Mesendoderm (in vitro differentiated cells): ENCODE data around the gene NNT.

Experiments used
- DNase-seq: peaks from one replicate; pipeline ENCODE4 v3.0.0; 2013
- H2AK5ac ChIP-seq: 2 replicates; pipeline ENCODE4 v1.6.1; 2013; ENCODE audit warnings: low read length, inconsistent platforms
- H2BK120ac ChIP-seq: 2 replicates; pipeline ENCODE4 v1.6.1; 2013; ENCODE audit warnings: low read depth, mild to moderate bottlenecking, low read length, moderate library complexity, mixed read lengths
- H2BK15ac ChIP-seq: replicated peaks from 2 replicates; pipeline ENCODE4 v1.6.1; 2013; ENCODE audit warnings: low read depth, mild to moderate bottlenecking, moderate library complexity
- H2BK5ac ChIP-seq: 2 replicates; pipeline ENCODE4 v1.6.1; 2013; ENCODE audit warnings: low read length, inconsistent platforms
- H3K18ac ChIP-seq: 2 replicates; pipeline ENCODE4 v1.6.1; 2013; ENCODE audit warnings: mild to moderate bottlenecking, low read length, mixed read lengths
- H3K23ac ChIP-seq: one replicate; pipeline ENCODE4 v1.6.1; 2013; ENCODE audit warnings: low read length
- H3K27ac ChIP-seq: 2 replicates; pipeline ENCODE4 v1.5.1; 2013; ENCODE audit warnings: low read depth, mild to moderate bottlenecking, inconsistent platforms, low read length, moderate library complexity
- H3K27me3 ChIP-seq: 2 replicates; pipeline ENCODE4 v1.6.1; 2013; ENCODE audit warnings: low read length, control low read depth, mild to moderate bottlenecking, inconsistent platforms; ENCODE audit not compliant: insufficient read depth, poor library complexity
- H3K36me3 ChIP-seq: 2 replicates; pipeline ENCODE4 v1.6.1; 2013; ENCODE audit warnings: low read length, inconsistent platforms; ENCODE audit not compliant: control insufficient read depth, insufficient read depth
- H3K4ac ChIP-seq: one replicate; pipeline ENCODE4 v1.6.1; 2013; ENCODE audit warnings: low read depth, mild to moderate bottlenecking, low read length, moderate library complexity
- H3K4me1 ChIP-seq: 2 replicates; pipeline ENCODE4 v1.6.1; 2013; ENCODE audit warnings: low read depth, low read length, inconsistent platforms; ENCODE audit not compliant: control insufficient read depth
- H3K4me2 ChIP-seq: 2 replicates; pipeline ENCODE4 v1.6.1; 2013; ENCODE audit warnings: low read length
- H3K4me3 ChIP-seq: 2 replicates; pipeline ENCODE4 v1.5.1; 2013; ENCODE audit warnings: mild to moderate bottlenecking, low read length
- H3K56ac ChIP-seq: one replicate; pipeline ENCODE4 v1.6.1; 2013; ENCODE audit warnings: low read length
- H3K79me1 ChIP-seq: 2 replicates; pipeline ENCODE4 v1.6.1; 2013; ENCODE audit warnings: low read length, inconsistent platforms
- H3K79me2 ChIP-seq: 2 replicates; pipeline ENCODE4 v1.6.1; 2013; ENCODE audit warnings: mild to moderate bottlenecking, low read length; ENCODE audit not compliant: control insufficient read depth, insufficient read depth
- H3K9ac ChIP-seq: 2 replicates; pipeline ENCODE4 v1.6.1; 2013; ENCODE audit warnings: low read length, inconsistent platforms
- H4K5ac ChIP-seq: one replicate; pipeline ENCODE4 v1.6.1; 2013; ENCODE audit warnings: low read length
- H4K8ac ChIP-seq: one replicate; pipeline ENCODE4 v1.6.1; 2013; ENCODE audit warnings: low read depth, mild to moderate bottlenecking, control low read depth, low read length, moderate library complexity
- WGBS: extraction: QIAGEN DNeasy Blood & Tissue Kit; methylation state at CpG from one replicate; pipeline ENCODE4 v1.1.7; 2013; ENCODE audit warnings: low lambda C conversion rate, missing lambda C conversion rate; ENCODE audit not compliant: insufficient coverage; ENCODE audit errors: extremely low coverage; 5-methylcytosine and 5-hydroxymethylcytosine counted together

The NNT gene

DNA sequence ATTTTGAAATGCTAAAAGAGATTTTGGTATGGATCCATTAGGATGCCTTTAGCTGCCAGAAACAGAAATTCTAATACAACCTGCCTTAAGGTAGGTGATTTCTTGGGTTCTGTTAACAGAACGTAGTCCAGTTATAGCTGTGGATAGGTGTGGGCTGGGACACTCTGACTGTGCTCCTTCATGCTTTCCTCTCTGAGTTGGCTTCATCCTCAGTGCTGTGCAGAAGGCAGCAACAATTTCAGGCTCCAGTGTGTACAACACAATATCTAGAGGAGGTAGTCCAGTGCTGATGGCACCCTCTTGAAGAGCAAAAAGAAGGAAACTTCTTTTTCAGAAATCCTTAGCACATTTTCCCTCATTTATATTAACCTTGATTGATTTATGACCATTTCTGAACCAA lies 34.4 kb downstream of the NNT start:
- Histone ChIP-seq H3K36me3 (no peaks in the 10 kb centered on the region), H4K5ac (no peak overlapping the region), H3K27ac (no peak overlapping the region), H3K4me2 (no peak overlapping the region), H2AK5ac (no peak overlapping the region), H3K27me3 (peaks cover 1% of the 10 kb centered on the region), H3K79me1 (no peaks in the 10 kb centered on the region), H3K4me3 (no peak overlapping the region), H3K56ac (no peak overlapping the region), H3K18ac (no peak overlapping the region), H2BK5ac (no peak overlapping the region), H3K4me1 (peaks cover 2% of the 10 kb centered on the region), H2BK15ac (no peak overlapping the region), H3K23ac (no peak overlapping the region), H3K9ac (no peak overlapping the region), H4K8ac (no peak overlapping the region), H2BK120ac (no peak overlapping the region), H3K4ac (no peak overlapping the region), H3K79me2 (no peaks in the 10 kb centered on the region)
- no peak for DNase-seq
- no CpG with 5 or more reads among the region's 1 CpG for WGBS

DNA sequence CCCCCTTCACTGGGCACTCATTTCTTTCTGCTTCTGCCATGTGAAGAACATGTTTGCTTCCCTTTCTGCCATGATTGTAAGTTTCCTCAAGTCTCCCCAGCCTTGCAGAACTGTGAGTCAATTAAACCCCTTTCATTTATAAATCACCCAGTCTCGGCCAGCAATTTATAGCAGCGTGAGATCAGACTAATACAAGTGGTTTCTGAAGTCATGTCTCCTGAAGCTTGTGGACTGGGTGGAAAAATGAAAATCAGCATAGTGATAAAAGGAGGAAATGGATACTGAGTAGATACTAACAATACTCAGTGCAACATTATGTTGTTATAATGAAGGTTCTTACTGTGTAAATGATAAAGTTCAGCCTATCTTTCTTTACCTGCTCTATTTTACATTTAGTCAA lies 35.1 kb downstream of the NNT start:
- DNase-seq, result no peak
- H2BK5ac ChIP-seq, result no peak overlapping the region

DNA sequence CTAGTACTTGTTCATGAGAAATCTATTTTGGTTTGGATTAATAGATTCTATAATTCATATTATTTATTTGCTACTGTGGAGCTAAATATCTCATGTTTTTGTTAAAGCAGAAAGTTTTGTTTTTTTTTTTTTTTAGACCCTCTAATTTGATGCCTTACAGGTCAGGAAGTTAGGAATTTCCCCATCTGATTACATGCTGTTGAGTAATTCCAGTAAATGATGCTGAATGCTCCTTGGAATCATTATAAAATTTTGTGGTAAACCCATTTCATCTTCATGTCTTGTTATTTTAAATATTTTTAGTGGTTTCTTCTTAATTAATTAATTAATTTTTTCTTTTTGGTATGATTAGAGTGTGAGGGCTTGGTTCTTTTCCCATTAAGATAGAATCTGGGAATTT lies 35.6 kb downstream of the NNT start:
- no peak for DNase-seq
- Histone ChIP-seq H3K79me2 (no peaks in the 10 kb centered on the region), H3K18ac (no peak overlapping the region), H2BK5ac (no peak overlapping the region), H2BK15ac (no peak overlapping the region), H3K27ac (no peak overlapping the region), H2AK5ac (no peak overlapping the region), H3K23ac (no peak overlapping the region), H3K9ac (no peak overlapping the region), H3K4ac (no peak overlapping the region), H3K4me1 (no peaks in the 10 kb centered on the region), H3K36me3 (no peaks in the 10 kb centered on the region), H2BK120ac (no peak overlapping the region), H3K4me3 (no peak overlapping the region), H3K27me3 (peaks cover 1% of the 10 kb centered on the region), H3K79me1 (no peaks in the 10 kb centered on the region), H3K4me2 (no peak overlapping the region), H4K8ac (no peak overlapping the region), H3K56ac (no peak overlapping the region), H4K5ac (no peak overlapping the region)

More for the DNA sequence above, 35.1 kb downstream of the NNT start:
- no peak overlapping the region for H3K9ac ChIP-seq
- H2BK15ac ChIP-seq, result no peak overlapping the region
- H4K8ac ChIP-seq, result no peak overlapping the region
- H3K18ac ChIP-seq, result no peak overlapping the region
- H3K23ac ChIP-seq, result no peak overlapping the region
- H3K79me2 ChIP-seq, result no peaks in the 10 kb centered on the region
- H2AK5ac ChIP-seq, result no peak overlapping the region
- H3K4me1 ChIP-seq, result no peaks in the 10 kb centered on the region
- no CpG with 5 or more reads among the region's 2 CpGs for WGBS
- no peak overlapping the region for H3K4me3 ChIP-seq
- H3K4ac ChIP-seq, result no peak overlapping the region
- H2BK120ac ChIP-seq, result no peak overlapping the region
- H3K56ac ChIP-seq, result no peak overlapping the region
- H4K5ac ChIP-seq, result no peak overlapping the region
- no peaks in the 10 kb centered on the region for H3K79me1 ChIP-seq
- H3K27ac ChIP-seq, result no peak overlapping the region
- no peak overlapping the region for H3K4me2 ChIP-seq
- H3K36me3 ChIP-seq, result no peaks in the 10 kb centered on the region
- peaks cover 1% of the 10 kb centered on the region for H3K27me3 ChIP-seq

DNA sequence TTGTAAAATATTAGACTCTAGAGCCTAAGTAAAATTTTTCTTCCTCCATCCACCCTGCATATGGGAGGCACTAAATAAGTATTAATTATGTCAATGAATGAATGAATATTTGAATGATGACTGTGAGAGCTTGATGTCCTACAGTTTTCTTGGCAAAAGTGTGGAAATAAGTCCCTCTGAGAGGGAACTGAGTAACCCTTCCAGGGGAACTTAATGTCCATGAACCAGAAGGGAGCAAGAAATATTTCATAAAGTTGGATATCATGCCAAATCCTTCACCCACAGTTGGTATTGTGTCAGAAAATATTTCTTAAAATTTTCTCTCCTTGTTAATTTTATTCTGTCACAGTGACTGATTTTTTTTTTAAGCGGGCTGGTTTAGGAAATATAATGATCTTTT lies 36.6 kb downstream of the NNT start:
- H4K5ac ChIP-seq, result no peak overlapping the region
- no CpG with 5 or more reads among the region's 1 CpG for WGBS
- H3K27ac ChIP-seq, result no peak overlapping the region
- H3K4me3 ChIP-seq, result no peak overlapping the region
- H3K56ac ChIP-seq, result no peak overlapping the region
- no peak overlapping the region for H3K4ac ChIP-seq
- no peak overlapping the region for H3K23ac ChIP-seq
- DNase-seq, result no peak
- H3K4me2 ChIP-seq, result no peak overlapping the region
- H2BK5ac ChIP-seq, result no peak overlapping the region
- H3K4me1 ChIP-seq, result no peaks in the 10 kb centered on the region
- no peaks in the 10 kb centered on the region for H3K79me2 ChIP-seq
- no peak overlapping the region for H4K8ac ChIP-seq
- H3K36me3 ChIP-seq, result no peaks in the 10 kb centered on the region
- no peaks in the 10 kb centered on the region for H3K79me1 ChIP-seq
- no peak overlapping the region for H3K9ac ChIP-seq
- no peak overlapping the region for H2AK5ac ChIP-seq
- no peak overlapping the region for H2BK120ac ChIP-seq
- peaks cover 1% of the 10 kb centered on the region for H3K27me3 ChIP-seq
- no peak overlapping the region for H2BK15ac ChIP-seq
- no peak overlapping the region for H3K18ac ChIP-seq

DNA sequence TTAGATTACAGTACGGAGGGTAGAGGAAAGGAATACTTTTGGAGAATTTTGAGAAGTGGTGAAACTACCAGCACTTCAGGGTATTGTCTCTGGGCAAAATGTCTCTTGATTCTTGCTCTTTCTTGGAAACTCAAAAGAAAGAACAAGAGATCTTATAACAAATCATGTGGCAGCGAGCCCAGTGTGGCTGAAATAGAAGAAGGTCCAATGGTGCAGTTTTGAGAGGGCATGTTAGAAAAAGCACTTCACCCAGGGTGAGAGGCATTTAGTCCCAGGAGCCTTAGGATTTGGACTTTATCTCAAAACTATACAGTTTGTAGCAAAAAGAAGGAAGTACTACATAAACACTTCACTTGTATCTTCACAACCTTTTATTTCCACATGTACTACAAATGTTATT lies 39.4 kb downstream of the NNT start:
- Histone ChIP-seq H3K4ac (no peak overlapping the region), H2BK120ac (no peak overlapping the region), H3K27me3 (peaks cover 1% of the 10 kb centered on the region), H4K8ac (no peak overlapping the region), H3K79me1 (no peaks in the 10 kb centered on the region), H3K27ac (no peak overlapping the region), H2BK5ac (no peak overlapping the region), H3K23ac (no peak overlapping the region), H2BK15ac (no peak overlapping the region), H3K79me2 (no peaks in the 10 kb centered on the region), H3K4me2 (no peak overlapping the region), H3K9ac (no peak overlapping the region), H3K4me3 (no peak overlapping the region), H3K56ac (no peak overlapping the region), H4K5ac (no peak overlapping the region), H2AK5ac (no peak overlapping the region), H3K18ac (no peak overlapping the region), H3K4me1 (no peaks in the 10 kb centered on the region), H3K36me3 (no peaks in the 10 kb centered on the region)
- no CpG with 5 or more reads among the region's 2 CpGs for WGBS
- no peak for DNase-seq

DNA sequence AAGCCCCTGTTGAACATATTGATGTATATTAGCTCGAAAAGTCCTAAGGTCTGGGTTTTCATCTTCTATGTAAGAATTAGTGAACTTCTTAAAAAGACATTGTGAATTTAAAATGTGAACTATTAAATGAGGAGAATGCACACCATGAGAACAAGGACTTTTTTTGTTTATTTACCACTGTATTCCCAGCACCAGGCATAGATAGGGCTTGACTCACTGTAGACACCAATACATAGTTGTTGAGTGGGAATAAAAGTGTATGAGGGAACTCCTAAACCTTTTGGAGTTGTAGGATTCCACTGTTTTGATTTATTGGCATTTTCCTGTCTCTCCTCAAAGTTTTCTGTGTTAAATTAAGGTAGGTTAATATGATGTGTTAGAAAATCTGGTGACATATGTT lies 40.3 kb downstream of the NNT start:
- H3K4me1 ChIP-seq, result no peaks in the 10 kb centered on the region

More for the DNA sequence above, 40.3 kb downstream of the NNT start:
- Histone ChIP-seq H3K4me2 (no peak overlapping the region), H3K9ac (no peak overlapping the region), H3K79me1 (no peaks in the 10 kb centered on the region), H4K5ac (no peak overlapping the region), H3K27ac (no peak overlapping the region), H3K4ac (no peak overlapping the region), H3K27me3 (peaks cover 1% of the 10 kb centered on the region), H3K56ac (no peak overlapping the region), H4K8ac (no peak overlapping the region), H2BK5ac (no peak overlapping the region), H3K23ac (no peak overlapping the region), H3K36me3 (no peaks in the 10 kb centered on the region), H3K18ac (no peak overlapping the region), H2AK5ac (no peak overlapping the region), H3K4me3 (no peak overlapping the region), H2BK120ac (no peak overlapping the region), H3K79me2 (no peaks in the 10 kb centered on the region), H2BK15ac (no peak overlapping the region)
- WGBS, result no CpG with 5 or more reads among the region's 1 CpG
- DNase-seq, result no peak
